CD4-positive, alpha-beta T cell (primary cell): ENCODE measurements around the gene ANXA9. TPM values are rescaled to one million over a fixed set of nuclear protein-coding genes. Genes with fewer than 3 reads are reported as not detected.
A peak's percentile ranks its signal among the peaks of the same experiment; 100 is the strongest.

ENCODE experiments used
- ATAC-seq: fragments of 200-7000 bp; cut with Tn5 transposase; one replicate; pipeline ENCODE4 v1.10.0; 2022; ENCODE audit warnings: mild to moderate bottlenecking; ENCODE audit not compliant: poor library complexity
- CTCF ChIA-PET: fragments of 350-600 bp; sonication (Branson Sonifier 250); formaldehyde crosslinking; loops from one replicate; lab custom pipeline; 2021; ENCODE audit warnings: antibody characterized with exemption, inconsistent platforms; lab: Charles Lee
- POLR2A ChIA-PET: fragments of 350-600 bp; sonication (Branson Sonifier 250); formaldehyde crosslinking; loops from one replicate; lab custom pipeline; 2021; ENCODE audit warnings: antibody characterized with exemption, inconsistent platforms; lab: Charles Lee
- DNase-seq, 14 experiments: peaks; one replicate each; pipeline ENCODE4 v3.0.0-alpha.2; 2013 to 2020; ENCODE audit warnings: mixed read lengths in 2 of 14
- H3K27ac ChIP-seq, 2 donors: one replicate each; pipeline versions ENCODE4 v1.5.1 to v1.7.0; 2013; ENCODE audit warnings: low read length in 2 of 2, low read depth in 1 of 2, mild to moderate bottlenecking in 1 of 2
- H3K27me3 ChIP-seq, 2 experiments: 1 replicate in 1 of 2; 2 replicates in 1 of 2; pipeline versions ENCODE4 v1.6.1 to v1.7.0; 2013; ENCODE audit warnings: low read length in 2 of 2, control low read depth in 1 of 2, mild to moderate bottlenecking in 1 of 2, moderate library complexity in 1 of 2; ENCODE audit not compliant: insufficient read depth in 2 of 2, control insufficient read depth in 1 of 2
- H3K36me3 ChIP-seq: one replicate; pipeline ENCODE4 v1.6.1; 2013; ENCODE audit warnings: low read length, control low read depth; ENCODE audit not compliant: insufficient read depth
- H3K4me1 ChIP-seq: one replicate; pipeline ENCODE4 v1.6.1; 2013; ENCODE audit warnings: low read length, control low read depth; ENCODE audit not compliant: insufficient read depth
- H3K4me3 ChIP-seq: one replicate; pipeline ENCODE4 v1.5.1; 2013; ENCODE audit warnings: mild to moderate bottlenecking, low read length, moderate library complexity
- H3K9me3 ChIP-seq, 2 experiments: 1 replicate in 1 of 2; 2 replicates in 1 of 2; pipeline versions ENCODE4 v1.6.1 to v1.7.0; 2013; ENCODE audit warnings: low read length in 2 of 2, mild to moderate bottlenecking in 2 of 2, control low read depth in 1 of 2, moderate library complexity in 1 of 2; ENCODE audit not compliant: control insufficient read depth in 1 of 2, insufficient read depth in 1 of 2
- H3K27ac Mint-ChIP-seq: one replicate; pipeline ENCODE4 v1.8.0; 2020; ENCODE audit warnings: mixed read lengths
- H3K27me3 Mint-ChIP-seq: one replicate; pipeline ENCODE4 v1.8.0; 2021; ENCODE audit warnings: mixed read lengths
- H3K36me3 Mint-ChIP-seq: one replicate; pipeline ENCODE4 v1.8.0; 2021; ENCODE audit warnings: low read depth, mixed read lengths
- H3K4me1 Mint-ChIP-seq: one replicate; pipeline ENCODE4 v1.8.0; 2021; ENCODE audit warnings: low read depth, mixed read lengths
- H3K4me3 Mint-ChIP-seq: one replicate; pipeline ENCODE4 v1.8.0; 2020; ENCODE audit warnings: mild to moderate bottlenecking, mixed read lengths
- H3K9me3 Mint-ChIP-seq: one replicate; pipeline ENCODE4 v1.8.0; 2020; ENCODE audit warnings: mixed read lengths
- intact Hi-C, 2 experiments: fragments of 100-400 bp; cut with DNase I in 1 of 2; cut with micrococcal nuclease in 1 of 2; formaldehyde crosslinking; loops; one replicate each; pipeline versions ENCODE4 v1.15.1 to v1.9.0; 2023 to 2025; cut with DNase I, micrococcal nuclease
- total RNA-seq, 174 experiments: library from RNA in 2 of 174; stranded (reverse) in 2 of 174; gene quantifications; one replicate each; pipeline ENCODE4 v1.2.3 and lab custom pipeline; 2021 to 2026
- TF ChIP-seq, protein P1 (sequence below): fragments of 200-600 bp; IDR thresholded peaks from one replicate; pipeline ENCODE4 v1.8.0; 2022; ENCODE audit warnings: antibody characterized with exemption, mild to moderate bottlenecking

ANXA9 gene
- total RNA-seq, 2 experiments from 2014 or later: not detected

DNA sequence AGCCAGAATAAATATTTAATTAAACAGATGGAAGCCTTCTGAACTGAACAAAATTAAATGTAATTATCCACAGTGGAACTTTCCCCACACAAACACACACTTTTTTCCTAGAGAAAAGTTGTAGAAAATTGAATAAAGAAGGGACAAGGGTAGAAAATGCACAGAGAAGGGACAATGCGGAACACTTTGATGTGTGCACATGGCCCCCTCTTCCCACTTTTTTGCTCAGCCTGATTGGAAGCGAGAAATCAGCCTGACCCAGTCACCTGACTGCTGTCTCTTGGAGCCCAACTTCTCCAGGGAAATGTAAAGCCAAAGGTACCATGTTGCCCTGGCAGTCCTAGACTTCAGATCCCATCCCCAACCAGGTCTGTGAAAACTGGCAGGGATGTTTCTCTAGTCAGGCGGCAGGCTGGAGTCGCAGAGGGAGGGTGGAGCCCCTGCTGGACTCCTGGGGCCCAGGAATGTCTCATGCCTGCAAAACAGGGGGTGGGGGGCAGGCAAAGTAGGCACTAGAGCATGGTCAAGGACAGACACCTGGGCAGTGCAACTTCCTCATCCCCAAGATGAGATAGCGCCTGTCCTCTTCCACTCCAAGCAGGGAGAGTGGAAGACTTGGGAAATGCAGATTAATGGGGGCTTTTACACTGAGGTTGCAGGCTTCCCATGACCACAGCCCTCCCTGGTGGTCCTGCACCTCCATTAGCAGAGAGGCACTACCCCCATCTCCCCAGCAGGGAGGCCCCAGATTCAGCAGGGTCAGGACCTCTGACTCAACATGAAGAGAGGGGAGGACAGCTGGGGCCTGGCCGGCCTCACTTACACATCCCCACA lies 10.3 kb upstream of the ANXA9 start:
- Histone ChIP-seq H3K9me3 (no peaks in the 10 kb centered on the region), H3K4me1 (peaks cover 58% of the 10 kb centered on the region), H3K27me3 (no peaks in the 10 kb centered on the region), H3K27ac (peak overlapping the region; percentile 43 to 59), H3K4me3 (no peak overlapping the region), H3K36me3 (peaks cover 23% of the 10 kb centered on the region)
- ATAC-seq (no peak), DNase-seq (no peak)
- Mint-ChIP-seq H3K9me3 (no peaks in the 10 kb centered on the region), H3K4me1 (peaks cover 56% of the 10 kb centered on the region), H3K4me3 (peak overlapping the region; percentile 92), H3K36me3 (peaks cover 44% of the 10 kb centered on the region), H3K27me3 (no peaks in the 10 kb centered on the region), H3K27ac (peak overlapping the region; percentile 92)
- intact Hi-C loops: loop anchor here (2.0 to 10.0 kb wide), 3 partner anchors 47 to 717 kb away; partner anchors contain the start of gene CA14 (in 1 of the 2)
- ChIA-PET CTCF (interaction anchor here (0.6 kb wide), 1 partner anchor 38 kb away, joined by 3 read pairs; no protein-coding TSS in a partner anchor), POLR2A (no interaction called here)
- TF ChIP-seq, protein P1, sequence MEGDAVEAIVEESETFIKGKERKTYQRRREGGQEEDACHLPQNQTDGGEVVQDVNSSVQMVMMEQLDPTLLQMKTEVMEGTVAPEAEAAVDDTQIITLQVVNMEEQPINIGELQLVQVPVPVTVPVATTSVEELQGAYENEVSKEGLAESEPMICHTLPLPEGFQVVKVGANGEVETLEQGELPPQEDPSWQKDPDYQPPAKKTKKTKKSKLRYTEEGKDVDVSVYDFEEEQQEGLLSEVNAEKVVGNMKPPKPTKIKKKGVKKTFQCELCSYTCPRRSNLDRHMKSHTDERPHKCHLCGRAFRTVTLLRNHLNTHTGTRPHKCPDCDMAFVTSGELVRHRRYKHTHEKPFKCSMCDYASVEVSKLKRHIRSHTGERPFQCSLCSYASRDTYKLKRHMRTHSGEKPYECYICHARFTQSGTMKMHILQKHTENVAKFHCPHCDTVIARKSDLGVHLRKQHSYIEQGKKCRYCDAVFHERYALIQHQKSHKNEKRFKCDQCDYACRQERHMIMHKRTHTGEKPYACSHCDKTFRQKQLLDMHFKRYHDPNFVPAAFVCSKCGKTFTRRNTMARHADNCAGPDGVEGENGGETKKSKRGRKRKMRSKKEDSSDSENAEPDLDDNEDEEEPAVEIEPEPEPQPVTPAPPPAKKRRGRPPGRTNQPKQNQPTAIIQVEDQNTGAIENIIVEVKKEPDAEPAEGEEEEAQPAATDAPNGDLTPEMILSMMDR: no peak

GRCh38 chr1:150972417-150972940 lies 9.6 kb upstream of the ANXA9 start:
- no peaks in the 10 kb centered on the region for H3K9me3 ChIP-seq
- H3K4me1 ChIP-seq: peaks cover 65% of the 10 kb centered on the region
- Mint-ChIP-seq H3K27ac (peak overlapping the region; percentile 92), H3K9me3 (no peaks in the 10 kb centered on the region), H3K4me1 (peaks cover 63% of the 10 kb centered on the region), H3K27me3 (no peaks in the 10 kb centered on the region), H3K36me3 (peaks cover 37% of the 10 kb centered on the region), H3K4me3 (peak overlapping the region; percentile 92)
- no peak for ATAC-seq
- H3K27me3 ChIP-seq: no peaks in the 10 kb centered on the region
- TF ChIP-seq, protein P1: no peak
- no peak for DNase-seq
- H3K36me3 ChIP-seq: peaks cover 17% of the 10 kb centered on the region
- POLR2A ChIA-PET: no interaction called here
- peak overlapping the region; percentile 88 for H3K4me3 ChIP-seq
- peak overlapping the region; percentile 59 to 79 for H3K27ac ChIP-seq
- CTCF ChIA-PET: interaction anchor here (0.6 kb wide), 1 partner anchor 39 kb away, joined by 3 read pairs; no protein-coding TSS in a partner anchor
- intact Hi-C loops: loop anchor here (2.0 to 10.0 kb wide), 3 partner anchors 48 to 718 kb away; partner anchors contain the start of gene CA14 (in 1 of the 2)

- DNase-seq (peak in 3 of 14 experiments; percentile 6 to 44 (median 7)), ATAC-seq (no peak)
- Mint-ChIP-seq H3K4me1 (peaks cover 66% of the 10 kb centered on the region), H3K9me3 (no peaks in the 10 kb centered on the region), H3K4me3 (peak overlapping the region; percentile 92), H3K27ac (peak overlapping the region; percentile 92), H3K27me3 (no peaks in the 10 kb centered on the region), H3K36me3 (peaks cover 28% of the 10 kb centered on the region)
- intact Hi-C loops: loop anchor here (2.0 to 10.0 kb wide), 3 partner anchors 49 to 719 kb away; partner anchors contain the start of gene CA14 (in 1 of the 2)
- ChIA-PET POLR2A (interaction anchor here (0.7 to 2.2 kb wide), 15 partner anchors 10 to 411 kb away, joined by 3 to 11 read pairs (median 3); partner anchors contain the start of genes CDC42SE1, ENSA, GOLPH3L and MINDY1), CTCF (interaction anchor here (1.2 to 1.5 kb wide), 2 partner anchors 22 to 33 kb away, joined by 4 to 6 read pairs; no protein-coding TSS in a partner anchor)
- Histone ChIP-seq H3K36me3 (peaks cover 8% of the 10 kb centered on the region), H3K4me1 (peaks cover 73% of the 10 kb centered on the region), H3K27ac (peak overlapping the region; percentile 65 to 79), H3K27me3 (no peaks in the 10 kb centered on the region), H3K4me3 (peak overlapping the region; percentile 88), H3K9me3 (no peaks in the 10 kb centered on the region)
- TF ChIP-seq, protein P1: no peak
These were observed 8.7 kb upstream of the ANXA9 start for GRCh38 chr1:150973258-150973835.
